ENCODE data around the gene MDK. TPM values are rescaled to one million over a fixed set of nuclear protein-coding genes. Genes with fewer than 3 reads are reported as not detected.

The MDK gene
- total RNA-seq, 1 experiment from 2014 or later = 399 TPM

GRCh38 chr11:46402957-46403902, 21.8 kb downstream of the MDK start:
- 0 out of 2 replicates have a peak, but pooled peaks cover 8% of the 10 kb centered on the region for H3K36me3 ChIP-seq (ENCODE audit: low read depth)
- POLR2A ChIA-PET (ENCODE audit: unreplicated experiment) = no interaction called here
- H3K27ac ChIP-seq = no peak overlapping the region
- intact Hi-C loops (cut with micrococcal nuclease; ENCODE audit: unreplicated experiment) = no loop called here
- no peaks in the 10 kb centered on the region for H3K4me1 ChIP-seq (replicated peaks; ENCODE audit: insufficient read depth)
- no peak for DNase-seq
- no peak overlapping the region for H2AFZ ChIP-seq
- BruUV-seq (replicated peaks) = no TSS peak
- no peak overlapping the region for H3K4me3 ChIP-seq
- peaks cover 3% of the 10 kb centered on the region for H4K20me1 ChIP-seq (ENCODE audit: insufficient read depth)
- TF ChIP-seq EZH2 (IDR thresholded peaks at IDR 0.05; ENCODE audit: low read depth) (no peak), CTCF (conservative IDR thresholded peaks at IDR 0.05) (no peak)
- H3K9me3 ChIP-seq (ENCODE audit: insufficient read depth, low read depth) = no peaks in the 10 kb centered on the region
- CTCF ChIA-PET = no interaction called here
- no peaks in the 10 kb centered on the region for H3K79me2 ChIP-seq (ENCODE audit: low read depth)
- no peaks in the 10 kb centered on the region for H3K27me3 ChIP-seq (ENCODE audit: insufficient read depth, low read depth)
- no peaks in the 10 kb centered on the region for H3F3A ChIP-seq (ENCODE audit: insufficient read depth, low read depth)
- H3K4me2 ChIP-seq = no peak overlapping the region
- H3K9me2 ChIP-seq (ENCODE audit: insufficient read depth) = no peaks in the 10 kb centered on the region

- H3F3A ChIP-seq (ENCODE audit: insufficient read depth, low read depth) = no peaks in the 10 kb centered on the region
- H4K20me1 ChIP-seq (ENCODE audit: insufficient read depth) = peaks cover 3% of the 10 kb centered on the region
- H3K27ac ChIP-seq = no peak overlapping the region
- no peaks in the 10 kb centered on the region for H3K4me1 ChIP-seq (replicated peaks; ENCODE audit: insufficient read depth)
- H2AFZ ChIP-seq = no peak overlapping the region
- no peak overlapping the region for H3K4me3 ChIP-seq
- TF ChIP-seq CTCF (conservative IDR thresholded peaks at IDR 0.05) (no peak), EZH2 (IDR thresholded peaks at IDR 0.05; ENCODE audit: low read depth) (no peak)
- H3K27me3 ChIP-seq (ENCODE audit: insufficient read depth, low read depth) = no peaks in the 10 kb centered on the region
- no peak overlapping the region for H3K4me2 ChIP-seq
- H3K9me3 ChIP-seq (ENCODE audit: insufficient read depth, low read depth) = no peaks in the 10 kb centered on the region
- H3K79me2 ChIP-seq (ENCODE audit: low read depth) = no peaks in the 10 kb centered on the region
- ChIA-PET POLR2A (ENCODE audit: unreplicated experiment) (no interaction called here), CTCF (no interaction called here)
- intact Hi-C loops (cut with micrococcal nuclease; ENCODE audit: unreplicated experiment) = no loop called here
- BruUV-seq (replicated peaks) = no TSS peak
- no peak for DNase-seq
- 0 out of 2 replicates have a peak, but pooled peaks cover 13% of the 10 kb centered on the region for H3K36me3 ChIP-seq (ENCODE audit: low read depth)
- H3K9me2 ChIP-seq (ENCODE audit: insufficient read depth) = no peaks in the 10 kb centered on the region
Measured at GRCh38 chr11:46404476-46405017, 23.1 kb downstream of the MDK start.

- H3F3A ChIP-seq (ENCODE audit: insufficient read depth, low read depth) = no peaks in the 10 kb centered on the region
- no peaks in the 10 kb centered on the region for H3K79me2 ChIP-seq (ENCODE audit: low read depth)
- DNase-seq = no peak
- no peaks in the 10 kb centered on the region for H3K4me1 ChIP-seq (replicated peaks; ENCODE audit: insufficient read depth)
- H3K9me3 ChIP-seq (ENCODE audit: insufficient read depth, low read depth) = no peaks in the 10 kb centered on the region
- H3K27me3 ChIP-seq (ENCODE audit: insufficient read depth, low read depth) = no peaks in the 10 kb centered on the region
- H2AFZ ChIP-seq = no peak overlapping the region
- no peaks in the 10 kb centered on the region for H3K9me2 ChIP-seq (ENCODE audit: insufficient read depth)
- H3K4me2 ChIP-seq = no peak overlapping the region
- H3K36me3 ChIP-seq (ENCODE audit: low read depth) = 0 out of 2 replicates have a peak, but pooled peaks cover 13% of the 10 kb centered on the region
- no TSS peak for BruUV-seq (replicated peaks)
- no peak overlapping the region for H3K27ac ChIP-seq
- ChIA-PET POLR2A (ENCODE audit: unreplicated experiment) (no interaction called here), CTCF (interaction anchor here (0.6 kb wide), 1 partner anchor 947 kb away, joined by 3 read pairs; no protein-coding TSS in a partner anchor)
- intact Hi-C loops (cut with micrococcal nuclease; ENCODE audit: unreplicated experiment) = no loop called here
- TF ChIP-seq CTCF (conservative IDR thresholded peaks at IDR 0.05) = no peak
- no peak for TF ChIP-seq EZH2 (IDR thresholded peaks at IDR 0.05; ENCODE audit: low read depth)
- H3K4me3 ChIP-seq = no peak overlapping the region
- H4K20me1 ChIP-seq (ENCODE audit: insufficient read depth) = no peaks in the 10 kb centered on the region; the same call in none of the 2 replicates
Measured at GRCh38 chr11:46407635-46408034, 26.2 kb downstream of the MDK start.
